T-helper 22 cell (primary cell): ENCODE measurements around the gene PTPRE.

Experiments used
- DNase-seq: peaks from one replicate; pipeline ENCODE4 v3.0.0-alpha.2; 2020; ENCODE audit warnings: low read depth

PTPRE gene

DNA sequence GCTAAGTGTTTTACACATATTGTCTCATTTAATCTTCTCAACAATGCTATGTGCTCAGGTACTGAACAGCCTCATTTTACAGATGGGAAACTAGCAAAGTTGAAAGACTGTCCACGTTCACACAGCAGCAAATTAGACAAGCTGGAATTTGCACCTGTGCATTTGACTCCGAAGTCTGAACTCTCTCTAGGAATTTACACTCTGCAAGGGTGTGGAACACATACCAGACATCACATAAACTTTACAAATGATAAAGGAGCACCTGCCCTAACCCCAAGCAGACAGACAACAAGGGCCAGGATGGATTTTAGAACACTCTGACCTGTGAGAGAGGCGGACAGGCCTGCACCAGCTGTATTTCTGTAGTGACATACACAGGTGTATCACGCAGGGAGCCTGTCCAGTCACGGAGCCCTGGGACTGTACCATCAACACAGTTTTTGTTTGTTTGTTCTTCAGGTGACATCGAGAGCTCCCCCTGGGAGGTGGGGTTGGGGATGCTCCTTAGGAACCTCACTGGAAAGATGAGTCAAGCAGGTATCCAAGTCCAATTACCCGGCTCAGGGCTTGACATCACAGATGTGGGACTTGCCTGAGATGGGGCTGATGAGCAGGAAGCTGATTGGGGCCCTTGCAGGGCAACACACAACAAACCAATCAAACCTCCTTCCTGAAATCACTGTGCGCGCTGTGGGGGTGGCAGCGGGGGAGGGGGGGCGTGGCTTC lies 188.3 kb downstream of the PTPRE start:
- peak; percentile 36 for DNase-seq

DNA sequence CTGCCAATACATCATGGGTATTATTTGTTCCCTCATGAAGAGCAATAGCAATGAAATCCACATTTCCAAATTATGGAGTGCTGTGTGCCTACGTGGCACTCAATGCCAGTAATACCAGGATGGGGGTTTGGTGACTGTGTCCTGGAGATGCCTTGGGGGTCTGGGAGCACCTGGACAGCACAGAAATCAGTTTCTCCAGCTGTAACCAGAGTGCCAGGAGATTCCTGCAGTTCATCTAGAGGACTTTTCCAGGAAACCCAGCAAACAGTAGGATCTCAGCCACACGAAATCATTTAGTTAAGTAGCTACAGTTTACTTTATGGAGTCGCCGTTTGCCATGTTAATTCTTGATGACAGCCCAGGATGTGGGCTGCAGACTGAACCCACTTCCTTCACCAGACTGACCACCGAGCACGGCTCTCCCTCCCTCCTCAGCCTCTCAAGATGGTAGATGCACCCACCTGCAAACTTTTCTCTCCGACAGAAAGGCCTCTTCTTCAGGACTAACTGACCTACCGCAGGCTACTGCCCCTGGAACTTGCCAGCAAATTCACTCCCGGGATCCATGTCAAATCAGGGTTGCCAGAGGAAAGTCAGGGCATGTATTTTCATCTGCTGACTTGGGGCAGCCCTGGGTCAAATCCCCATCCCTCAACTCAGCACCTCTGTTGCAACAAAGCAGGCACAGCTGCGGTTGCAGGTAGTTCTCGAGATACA lies 189.0 kb downstream of the PTPRE start:
- DNase-seq = no peak

DNA sequence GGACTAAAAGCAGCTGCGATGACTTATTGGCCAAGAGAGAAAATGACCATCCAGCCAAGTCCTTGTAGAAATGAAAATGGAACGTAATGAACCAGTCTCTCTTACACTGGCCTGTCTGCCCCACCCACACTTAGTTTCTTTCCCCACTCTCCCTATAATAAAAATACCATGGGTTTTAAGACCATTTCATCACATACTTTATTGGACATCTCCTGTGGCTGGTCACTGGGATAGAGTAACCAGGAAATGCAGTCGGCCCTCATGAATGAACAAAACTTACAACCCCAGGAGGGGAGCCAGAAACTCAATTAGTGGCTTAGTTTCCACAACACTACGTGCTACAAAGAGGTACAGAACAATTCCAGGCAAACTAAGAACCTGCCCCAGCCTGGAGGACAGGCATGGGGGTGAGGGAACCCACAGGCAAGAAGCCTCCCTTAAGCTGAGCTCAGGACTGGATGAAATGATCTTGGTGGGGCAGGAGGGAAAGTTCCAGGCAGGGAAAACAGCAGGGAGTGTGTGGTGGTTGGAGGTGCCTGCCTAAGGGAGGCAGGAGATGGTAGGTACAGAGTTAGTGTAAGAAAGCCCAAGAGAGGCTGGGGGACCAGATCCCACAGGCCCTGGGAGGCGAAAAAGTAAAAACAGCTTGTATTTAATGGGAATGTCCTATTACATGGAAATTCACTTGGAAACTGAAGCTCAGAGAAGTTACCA lies 189.7 kb downstream of the PTPRE start:
- no peak for DNase-seq

DNA sequence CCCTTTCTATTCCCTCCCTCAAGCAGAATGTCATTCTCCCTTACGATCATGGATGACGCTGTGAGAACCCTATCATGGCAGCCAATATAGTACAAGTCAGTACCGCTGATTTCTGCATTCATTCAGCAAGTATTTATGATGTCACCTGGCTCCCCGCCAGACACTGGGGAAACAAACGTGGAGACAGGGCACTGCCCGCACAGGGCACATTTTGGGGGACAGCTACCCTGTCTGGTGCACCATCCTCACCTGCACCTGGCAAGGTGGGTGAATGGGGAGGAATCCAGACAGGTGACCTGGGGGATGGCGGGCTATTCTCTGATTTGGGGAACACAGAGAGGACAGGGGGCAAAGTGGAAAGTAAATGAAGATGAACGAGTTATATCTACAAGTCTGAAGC lies 190.9 kb downstream of the PTPRE start:
- DNase-seq = no peak

DNA sequence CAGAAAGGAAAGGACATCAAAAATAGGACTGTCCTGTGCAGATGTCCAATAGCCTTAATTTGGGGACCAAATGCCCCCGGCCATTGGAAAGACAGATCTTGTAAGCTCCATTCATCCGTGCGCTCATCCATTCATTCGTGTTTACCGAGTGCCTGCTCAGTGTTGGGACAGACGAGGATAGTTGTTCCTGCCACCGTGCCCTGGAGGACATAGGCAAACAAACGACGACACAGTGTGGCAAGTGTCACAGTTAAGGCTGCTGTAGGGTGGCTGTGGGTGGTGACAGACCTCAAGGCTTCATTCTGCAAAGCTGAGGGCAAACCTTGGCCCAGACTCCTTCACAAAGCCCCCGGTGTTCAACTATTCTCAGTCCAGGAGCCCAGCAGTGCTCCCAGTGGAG lies 191.7 kb downstream of the PTPRE start:
- DNase-seq = no peak

DNA sequence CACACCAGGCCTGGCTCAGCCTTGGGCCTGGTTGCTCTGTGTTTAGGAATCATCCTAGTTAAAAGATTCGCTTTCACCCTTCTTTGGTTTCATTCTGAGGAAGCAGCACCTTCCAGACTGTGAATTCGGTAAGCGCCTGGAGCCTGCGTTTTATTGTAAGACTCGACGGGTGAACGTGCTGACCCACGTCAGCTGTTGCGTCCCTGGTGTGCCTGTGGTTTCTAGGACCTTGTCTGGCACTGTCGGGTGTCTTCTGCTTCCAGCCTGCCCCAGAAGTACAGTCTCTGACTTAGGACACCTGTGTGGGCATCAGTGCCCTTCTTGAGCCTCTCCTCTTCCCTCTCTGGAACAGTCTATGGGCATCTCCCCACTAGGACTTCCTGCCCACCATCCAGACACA lies 193.0 kb downstream of the PTPRE start:
- DNase-seq = no peak

DNA sequence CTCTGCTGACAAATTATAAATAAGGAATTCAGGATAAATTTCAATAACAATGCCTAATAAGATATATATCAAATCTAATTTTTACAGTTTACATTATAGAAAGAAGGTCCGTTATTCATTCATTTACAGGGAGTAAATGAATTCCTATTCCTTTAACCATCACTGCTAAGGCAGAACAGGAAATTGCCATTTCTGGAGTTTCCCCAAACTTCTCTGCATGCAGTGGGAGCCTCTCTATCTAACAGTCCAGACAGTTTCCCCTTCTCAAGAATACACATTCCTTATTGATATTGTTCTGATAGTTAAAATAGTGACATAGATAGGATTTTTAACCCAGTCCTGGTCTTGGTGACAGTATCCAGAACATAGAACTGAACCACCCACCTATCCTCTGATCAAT lies 195.0 kb downstream of the PTPRE start:
- no peak for DNase-seq

DNA sequence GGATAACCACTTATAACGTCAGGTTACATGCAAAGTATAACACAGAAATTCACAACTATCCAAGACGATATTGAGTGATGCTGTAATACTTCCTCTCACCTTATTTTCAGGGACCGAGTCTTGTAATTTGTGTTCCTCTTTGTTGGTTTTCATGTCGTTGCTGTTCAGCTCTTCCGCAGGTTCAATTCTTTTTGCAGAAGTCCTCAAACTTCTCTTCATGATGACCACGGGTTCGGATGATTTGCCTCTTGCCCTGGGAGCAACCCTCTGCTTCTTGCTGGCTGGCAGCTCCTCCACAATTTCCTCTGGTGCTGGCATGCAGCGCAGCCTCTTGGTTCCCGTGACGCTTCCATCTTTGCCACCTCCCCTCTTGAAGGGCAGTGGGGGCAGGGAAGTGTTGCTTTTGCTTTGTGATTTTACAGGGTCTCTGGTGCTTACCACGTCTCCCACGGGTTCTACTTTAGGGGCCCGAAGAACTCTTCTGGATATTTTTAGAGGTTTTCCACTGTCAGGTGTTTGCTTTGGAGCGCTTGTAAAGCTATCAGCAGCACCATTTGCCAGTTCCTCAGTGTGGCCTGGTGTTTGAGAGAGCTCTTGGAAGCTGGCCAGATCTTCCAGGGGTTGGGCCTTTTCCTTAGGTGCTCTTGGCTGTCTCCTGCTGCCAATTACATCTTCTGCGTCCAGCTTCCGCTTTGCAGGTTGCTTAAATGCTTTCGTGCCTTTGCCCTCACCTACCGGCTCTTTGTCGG lies 195.8 kb downstream of the PTPRE start:
- no peak for DNase-seq

DNA sequence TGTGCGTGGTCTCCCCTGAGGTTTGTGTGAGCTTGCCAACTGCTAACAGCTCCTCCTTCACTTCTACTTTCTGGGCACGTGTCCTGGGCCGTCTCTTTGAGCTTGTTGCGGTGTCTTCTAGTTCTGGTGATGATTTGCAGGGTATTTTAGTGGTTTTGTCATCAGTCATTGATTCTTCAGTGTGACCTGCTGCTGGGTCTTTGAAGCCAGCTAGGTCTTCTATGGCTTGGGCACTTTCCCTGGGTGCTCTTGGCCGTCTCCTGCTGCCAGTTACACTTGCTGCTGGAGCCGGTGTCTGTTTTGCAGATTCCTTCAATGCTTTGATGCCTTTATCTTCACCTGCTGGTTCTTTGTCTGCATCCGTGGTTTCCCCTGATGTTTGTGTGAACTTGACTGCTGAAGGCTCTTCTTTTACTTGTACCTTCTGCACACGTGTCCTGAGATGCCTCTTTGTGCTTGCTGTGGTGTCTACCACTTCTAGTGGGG lies 196.4 kb downstream of the PTPRE start:
- DNase-seq = no peak

DNA sequence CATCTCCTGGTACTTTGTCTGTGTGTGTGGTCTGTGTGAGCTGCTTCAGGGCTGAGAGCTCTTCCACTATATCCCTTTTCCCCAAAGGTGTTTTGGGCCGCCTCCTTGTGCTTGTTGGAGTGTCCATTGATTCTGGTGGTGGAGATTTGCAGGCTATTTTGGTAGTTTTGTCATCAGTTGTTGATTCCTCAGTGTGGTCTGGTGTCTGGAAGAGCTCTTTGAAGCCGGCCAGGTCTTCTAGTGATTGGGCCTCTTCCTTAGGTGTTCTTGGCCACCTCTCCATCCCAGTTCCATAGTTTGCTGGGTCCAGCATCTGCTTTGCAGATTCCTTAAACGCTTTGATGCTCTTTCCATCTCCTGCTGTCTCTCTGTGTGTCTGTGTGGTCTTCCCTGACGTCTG lies 198.5 kb downstream of the PTPRE start:
- DNase-seq = no peak

DNA sequence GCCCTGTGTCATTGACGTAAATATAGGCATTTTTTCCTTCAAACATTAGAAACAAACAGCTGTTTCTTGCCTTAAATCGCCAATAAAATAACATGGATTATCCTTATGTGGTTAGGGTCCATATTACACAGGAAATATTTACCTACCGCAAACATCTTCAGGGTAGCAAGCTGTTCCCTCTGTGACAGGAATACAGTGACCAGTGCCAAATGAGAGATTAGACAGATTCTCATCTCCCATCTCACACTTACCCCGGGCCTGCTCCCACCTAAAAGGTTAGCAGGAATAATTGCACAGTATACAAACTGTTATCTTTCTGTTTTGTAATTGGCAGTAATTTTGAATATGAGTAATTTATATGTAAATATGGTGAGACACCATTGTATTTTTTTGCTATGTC lies 202.8 kb downstream of the PTPRE start:
- no peak for DNase-seq

DNA sequence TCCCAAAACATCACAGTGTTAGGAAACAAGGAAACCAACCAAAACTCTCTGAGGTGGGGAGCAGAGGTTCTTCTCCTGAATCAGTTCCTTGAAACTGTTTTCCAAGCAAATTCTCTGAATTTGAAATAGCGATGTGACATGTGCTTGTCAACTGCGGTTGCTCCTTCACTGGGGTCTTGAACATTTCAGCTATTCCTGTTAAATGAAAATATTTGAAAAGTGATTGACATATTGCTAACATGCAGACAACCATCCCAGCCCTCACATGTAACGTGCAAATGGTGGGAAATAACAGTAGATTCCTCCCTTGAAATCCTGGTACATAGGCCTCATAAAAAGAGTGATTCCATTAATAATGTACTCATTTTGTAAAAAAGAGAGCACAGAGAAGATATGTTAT lies 203.4 kb downstream of the PTPRE start:
- DNase-seq = no peak

DNA sequence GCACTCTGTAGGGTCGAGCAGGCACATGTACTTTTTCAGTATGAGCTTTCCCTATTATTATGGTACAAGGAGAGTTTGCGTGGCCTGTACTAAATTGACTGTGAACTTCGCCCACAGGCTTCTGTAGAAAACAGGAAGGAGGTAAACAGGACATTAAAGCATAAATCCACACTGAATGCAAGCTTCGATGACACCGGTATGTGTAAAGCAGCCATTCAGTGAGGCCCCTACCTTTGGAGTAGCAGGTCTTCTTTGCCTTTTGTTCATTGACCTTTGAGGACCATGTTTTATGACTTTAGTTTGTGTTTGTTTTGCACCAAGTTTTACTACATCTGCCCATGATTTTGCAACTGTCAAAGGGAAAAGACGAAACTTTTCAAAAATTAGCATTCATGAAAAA lies 204.8 kb downstream of the PTPRE start:
- no peak for DNase-seq

DNA sequence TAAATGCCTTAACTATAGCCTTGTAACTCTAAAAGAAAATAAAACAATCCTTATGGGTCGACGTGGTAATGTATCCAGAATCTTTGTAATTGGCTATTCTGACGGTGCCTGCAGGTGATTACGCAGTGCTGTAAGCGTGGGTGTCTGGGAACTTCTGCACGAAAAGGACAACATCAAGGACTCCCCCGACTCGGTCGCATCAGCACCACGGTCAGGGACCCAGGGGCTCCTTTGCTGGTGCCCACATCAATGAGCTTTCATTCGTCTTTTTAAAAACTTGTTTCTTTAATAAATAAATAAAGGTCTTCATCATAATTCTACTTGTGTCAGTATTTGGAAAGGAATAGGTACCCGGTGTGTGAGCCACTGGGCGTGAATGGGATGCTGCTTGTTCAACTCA lies 206.1 kb downstream of the PTPRE start:
- no peak for DNase-seq

DNA sequence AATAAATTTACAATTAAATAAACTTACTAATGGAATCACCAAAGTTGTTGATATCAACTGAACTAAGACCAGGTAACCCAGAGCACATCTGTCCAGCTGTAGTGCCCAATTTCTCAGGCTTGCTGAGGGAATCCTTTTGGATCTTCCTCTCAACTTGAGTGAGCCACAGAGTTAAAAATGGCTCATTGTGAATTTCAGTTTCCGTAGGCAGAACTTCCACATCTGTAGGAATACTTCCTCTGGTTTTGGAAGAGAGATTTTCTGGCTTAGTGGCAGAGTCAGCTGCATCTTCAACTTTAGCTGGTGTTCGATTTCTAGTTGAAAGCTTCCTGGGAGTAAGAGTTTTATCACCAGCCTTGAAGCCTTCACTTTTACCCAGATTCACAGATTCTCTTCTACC lies 208.0 kb downstream of the PTPRE start:
- DNase-seq = no peak

DNA sequence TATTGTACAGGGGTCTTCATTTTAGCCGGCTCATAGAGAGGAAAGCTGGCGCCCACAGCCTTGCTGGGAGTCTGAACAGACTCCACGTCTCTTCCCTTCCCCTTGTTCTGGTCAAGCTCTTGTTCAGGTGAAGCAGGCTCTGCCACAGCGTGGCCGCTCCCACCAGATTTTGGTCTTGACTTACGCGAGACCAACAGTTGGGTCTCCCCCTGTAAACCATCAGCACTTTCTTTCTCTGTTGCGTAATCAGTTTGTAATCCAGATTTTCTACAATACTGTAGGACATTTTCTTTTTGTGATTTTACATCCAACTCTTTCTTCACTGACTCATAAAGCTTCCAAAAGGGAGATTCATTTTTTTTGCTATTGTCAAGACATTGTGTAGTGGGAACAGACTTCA lies 208.5 kb downstream of the PTPRE start:
- no peak for DNase-seq

DNA sequence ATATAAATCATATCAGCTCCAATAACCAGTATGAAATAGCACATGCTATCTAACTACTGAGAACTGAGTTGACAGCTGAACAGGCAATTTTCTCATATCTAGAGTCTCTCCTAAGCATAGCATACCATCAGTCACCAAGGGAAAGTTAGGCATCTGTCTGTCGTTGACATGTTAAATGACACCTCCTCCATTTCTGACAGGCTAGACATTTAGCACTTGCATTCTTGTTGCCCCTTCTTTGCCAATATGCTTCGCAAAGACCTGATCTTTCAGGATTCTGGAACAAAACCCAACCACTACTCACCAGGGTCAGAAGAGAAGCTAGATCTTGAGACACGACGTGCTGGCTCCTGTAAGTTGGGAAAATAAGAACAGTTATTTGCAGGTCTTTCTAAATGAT lies 209.3 kb downstream of the PTPRE start:
- DNase-seq = no peak

DNA sequence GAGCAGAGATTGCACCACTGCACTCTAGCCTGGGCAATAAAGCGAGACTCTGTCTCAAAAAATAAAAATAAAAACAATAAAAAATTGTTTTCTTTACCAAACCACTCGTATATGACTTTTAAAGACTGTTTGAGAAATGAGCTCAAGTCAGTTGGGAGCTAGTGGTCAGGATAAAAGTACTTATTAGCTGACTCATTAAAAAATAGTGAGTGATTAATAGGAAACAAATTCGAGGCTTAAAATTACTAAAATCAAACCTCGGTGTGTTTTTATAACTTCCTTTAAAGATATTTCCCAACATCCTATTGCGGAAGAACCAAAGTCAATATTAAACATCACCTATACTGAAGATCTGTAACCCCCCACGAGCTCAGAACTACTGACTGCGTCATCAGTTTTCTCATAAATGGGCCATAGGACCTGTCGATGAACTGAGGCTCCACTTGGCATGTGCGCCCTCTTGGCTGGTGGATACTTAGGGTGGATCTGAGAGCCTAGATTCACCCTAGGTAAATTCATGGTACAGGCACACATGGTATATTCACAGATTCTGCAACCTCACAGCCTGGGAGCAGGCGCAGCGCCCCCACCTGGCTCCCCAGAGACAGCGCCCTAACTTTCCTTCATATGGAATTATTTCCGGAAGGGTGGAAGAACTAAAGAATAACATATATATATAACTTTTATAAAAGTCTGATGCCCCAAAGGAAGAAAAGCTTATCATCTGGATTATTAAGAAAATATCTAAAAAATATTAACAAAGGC lies 210.1 kb downstream of the PTPRE start:
- DNase-seq = no peak

DNA sequence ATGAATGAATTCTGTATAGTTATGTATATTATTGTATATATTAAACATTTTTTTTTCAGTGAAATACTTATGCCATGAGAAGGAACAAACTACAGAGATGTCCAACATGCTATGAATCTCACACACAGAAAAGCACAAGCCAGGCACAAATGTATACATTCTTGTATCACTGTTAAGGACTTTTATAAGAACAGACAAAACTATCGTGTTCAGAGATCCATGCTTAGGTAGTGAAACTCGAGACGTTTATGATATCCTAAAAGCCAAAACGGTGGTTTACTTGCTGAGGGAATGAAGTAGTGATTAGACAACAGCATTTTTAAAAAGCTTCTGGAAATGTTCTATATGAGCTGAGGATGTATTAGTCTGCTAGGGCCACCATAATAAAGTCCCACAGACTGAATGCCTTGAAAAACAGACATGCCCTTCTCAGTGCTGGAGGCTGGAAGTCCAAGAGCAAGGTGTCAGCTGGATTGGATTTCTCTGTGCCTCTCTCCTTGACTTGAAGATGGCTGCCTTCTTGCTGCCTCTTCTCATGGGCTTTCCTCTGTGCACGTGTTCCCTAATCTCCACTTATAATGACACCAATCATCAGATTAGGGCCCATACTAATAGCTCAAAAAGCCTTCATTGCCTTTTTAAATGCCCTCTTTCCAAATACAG lies 215.0 kb downstream of the PTPRE start:
- DNase-seq = no peak

DNA sequence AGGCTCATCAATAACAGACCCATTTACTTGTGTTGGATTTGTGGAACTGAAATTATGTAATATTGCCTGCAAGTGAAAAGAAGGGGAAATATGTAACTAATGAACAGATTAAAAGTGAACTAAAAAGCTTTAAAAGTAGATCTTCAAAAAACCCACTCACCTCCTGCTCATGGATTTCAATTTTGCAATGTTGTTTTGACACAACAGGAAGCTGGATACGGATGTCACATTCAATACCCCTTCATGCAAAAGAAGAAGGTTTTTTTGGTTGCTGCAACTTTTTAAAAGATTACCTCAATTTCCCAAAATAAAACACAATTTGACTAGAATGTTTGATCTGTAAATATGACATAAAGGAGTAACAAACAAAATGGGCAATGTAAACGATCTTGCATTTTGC lies 216.0 kb downstream of the PTPRE start:
- no peak for DNase-seq

DNA sequence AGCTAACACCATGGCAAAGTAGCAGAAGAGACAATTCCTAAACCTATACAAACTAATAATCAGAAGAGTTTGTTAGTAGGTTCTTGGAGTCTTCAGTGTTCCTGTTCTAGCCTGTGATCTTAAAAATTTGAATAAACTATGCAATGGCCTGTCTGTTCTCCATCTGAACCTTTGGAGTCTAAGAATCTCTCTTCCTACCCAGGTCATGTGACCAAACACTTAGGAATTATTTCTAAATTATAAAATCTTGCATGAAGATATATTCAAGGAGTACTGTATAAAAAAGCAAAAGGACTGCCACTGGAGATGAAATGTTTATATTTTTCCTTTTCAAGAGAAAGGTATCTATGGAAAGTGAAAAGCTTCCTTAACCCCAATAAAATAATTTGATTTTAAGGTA lies 216.9 kb downstream of the PTPRE start:
- DNase-seq = no peak
